Measurements from ENCODE around the gene FAM234A.
"Not testable (repeated sequence)": the region's sequence is repeated elsewhere in the genome, so short reads cannot be mapped to it uniquely, and the experiment has no call there.

FAM234A gene

DNA sequence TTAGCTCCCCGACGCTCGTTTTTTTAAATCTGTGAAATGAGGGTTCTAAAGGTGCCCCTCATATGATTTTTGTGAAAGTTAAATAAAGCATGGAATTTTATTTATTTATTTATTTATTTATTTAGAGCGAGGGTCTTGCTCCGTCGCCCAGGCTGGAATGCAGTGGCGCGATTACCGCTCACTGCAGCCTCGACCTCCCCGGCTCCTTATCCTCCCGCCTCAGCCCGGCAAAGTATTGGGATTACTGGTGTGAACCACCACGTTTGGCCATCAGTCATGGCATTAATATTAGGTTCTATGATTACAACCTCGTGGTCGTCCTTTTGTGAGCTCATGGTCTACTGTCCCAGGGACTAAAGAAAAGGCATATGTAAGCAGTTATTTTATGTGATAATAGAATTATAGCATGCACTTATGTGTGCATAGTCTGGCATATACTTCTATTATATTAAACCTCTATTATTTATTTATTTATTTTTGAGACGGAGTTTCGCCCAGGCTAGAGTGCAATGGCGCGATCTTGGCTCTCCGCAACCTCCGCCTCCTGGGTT, 4.8 kb upstream of the FAM234A start:
- peaks cover 13 to 24% of the 10 kb centered on the region in 2 donors for H3K36me3 ChIP-seq (ENCODE audit: control insufficient read depth in 1 of 2, insufficient read depth in 2 of 2, low read length in 2 of 2)
- peak overlapping the region; percentile 93 to 98 for H3K9ac ChIP-seq (ENCODE audit: low read depth in 1 of 2, low read length in 2 of 2)
- H3K27me3 ChIP-seq (ENCODE audit: control insufficient read depth in 1 of 2, insufficient read depth in 2 of 2, low read length in 2 of 2): no peaks in the 10 kb centered on the region
- H3K4me1 ChIP-seq (ENCODE audit: control insufficient read depth in 1 of 2, insufficient read depth in 2 of 2, low read length in 2 of 2): peaks cover 13 to 18% of the 10 kb centered on the region in 2 donors
- H3K9me3 ChIP-seq (ENCODE audit: control insufficient read depth in 1 of 2, low read length in 2 of 2): no peaks in the 10 kb centered on the region
- no peak overlapping the region for H3K27ac ChIP-seq (ENCODE audit: low read depth, low read length)
- peak overlapping the region; percentile 81 to 91 for H3K4me3 ChIP-seq (ENCODE audit: low read depth in 1 of 2, low read length in 2 of 2)

DNA sequence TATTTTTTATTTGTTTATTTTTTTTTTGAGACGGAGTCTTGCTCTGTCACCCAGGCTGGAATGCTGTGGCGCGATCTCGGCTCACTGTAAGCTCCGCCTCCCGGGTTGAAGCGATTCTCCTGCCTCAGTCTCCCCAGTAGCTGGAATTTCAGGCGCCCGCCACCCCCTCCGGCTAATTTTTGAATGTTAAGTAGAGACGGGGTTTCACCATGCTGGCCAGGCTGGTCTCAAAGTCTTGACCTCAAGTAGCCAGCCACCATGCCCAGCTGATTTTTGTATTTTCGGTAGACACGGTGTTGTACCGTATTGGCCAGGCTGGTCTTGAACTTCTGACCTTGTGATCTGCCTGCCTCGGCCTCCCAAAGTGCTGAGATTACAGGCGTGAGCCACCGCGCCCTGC, 4.3 kb upstream of the FAM234A start:
- not testable (repeated sequence) for H3K27ac ChIP-seq (ENCODE audit: low read depth, low read length); H3K27me3 ChIP-seq (ENCODE audit: control insufficient read depth in 1 of 2, insufficient read depth in 2 of 2, low read length in 2 of 2); H3K9me3 ChIP-seq (ENCODE audit: control insufficient read depth in 1 of 2, low read length in 2 of 2); H3K9ac ChIP-seq (ENCODE audit: low read depth in 1 of 2, low read length in 2 of 2); H3K4me3 ChIP-seq (ENCODE audit: low read depth in 1 of 2, low read length in 2 of 2)
- H3K4me1 ChIP-seq (ENCODE audit: control insufficient read depth in 1 of 2, insufficient read depth in 2 of 2, low read length in 2 of 2): peaks cover 13 to 18% of the 10 kb centered on the region in 2 donors
- peaks cover 13 to 21% of the 10 kb centered on the region in 2 donors for H3K36me3 ChIP-seq (ENCODE audit: control insufficient read depth in 1 of 2, insufficient read depth in 2 of 2, low read length in 2 of 2)

GRCh38 chr16:230949-231348, 3.7 kb upstream of the FAM234A start:
- H3K9me3 ChIP-seq (ENCODE audit: control insufficient read depth in 1 of 2, low read length in 2 of 2): no peaks in the 10 kb centered on the region
- peaks cover 10 to 16% of the 10 kb centered on the region in 2 donors for H3K36me3 ChIP-seq (ENCODE audit: control insufficient read depth in 1 of 2, insufficient read depth in 2 of 2, low read length in 2 of 2)
- H3K27me3 ChIP-seq (ENCODE audit: control insufficient read depth in 1 of 2, insufficient read depth in 2 of 2, low read length in 2 of 2): no peaks in the 10 kb centered on the region
- no peak overlapping the region for H3K4me3 ChIP-seq (ENCODE audit: low read depth in 1 of 2, low read length in 2 of 2)
- no peak overlapping the region for H3K27ac ChIP-seq (ENCODE audit: low read depth, low read length)
- no peak overlapping the region for H3K9ac ChIP-seq (ENCODE audit: low read depth in 1 of 2, low read length in 2 of 2)
- peaks cover 13 to 18% of the 10 kb centered on the region in 2 donors for H3K4me1 ChIP-seq (ENCODE audit: control insufficient read depth in 1 of 2, insufficient read depth in 2 of 2, low read length in 2 of 2)

DNA sequence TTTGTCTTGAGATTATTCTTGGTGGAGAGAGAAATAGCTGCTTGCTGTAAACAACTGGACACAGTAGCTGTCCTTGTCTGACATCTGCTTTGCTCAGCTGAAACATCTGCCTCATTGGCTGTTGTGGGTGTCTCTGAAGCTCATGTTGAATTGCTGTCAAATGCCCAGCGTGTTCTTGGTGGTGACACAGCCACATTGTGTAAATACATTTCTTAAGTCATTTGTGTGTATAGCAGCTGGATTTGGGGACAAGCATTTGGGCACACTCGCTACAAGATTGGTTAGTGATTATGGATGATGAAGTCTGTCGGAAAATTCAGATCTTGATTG, 5.3 kb downstream of the FAM234A start:
- Histone ChIP-seq H3K4me3 (ENCODE audit: low read depth in 1 of 2, low read length in 2 of 2) (no peak overlapping the region), H3K4me1 (ENCODE audit: control insufficient read depth in 1 of 2, insufficient read depth in 2 of 2, low read length in 2 of 2) (peaks cover 20 to 30% of the 10 kb centered on the region in 2 donors), H3K36me3 (ENCODE audit: control insufficient read depth in 1 of 2, insufficient read depth in 2 of 2, low read length in 2 of 2) (no peaks in the 10 kb centered on the region), H3K27ac (ENCODE audit: low read depth, low read length) (no peak overlapping the region), H3K9ac (ENCODE audit: low read depth in 1 of 2, low read length in 2 of 2) (no peak overlapping the region), H3K9me3 (ENCODE audit: control insufficient read depth in 1 of 2, low read length in 2 of 2) (no peaks in the 10 kb centered on the region), H3K27me3 (ENCODE audit: control insufficient read depth in 1 of 2, insufficient read depth in 2 of 2, low read length in 2 of 2) (no peaks in the 10 kb centered on the region)

GRCh38 chr16:240559-240958, 5.9 kb downstream of the FAM234A start:
- Histone ChIP-seq H3K9me3 (ENCODE audit: control insufficient read depth in 1 of 2, low read length in 2 of 2) (no peaks in the 10 kb centered on the region), H3K4me1 (ENCODE audit: control insufficient read depth in 1 of 2, insufficient read depth in 2 of 2, low read length in 2 of 2) (peaks cover 20 to 30% of the 10 kb centered on the region in 2 donors), H3K36me3 (ENCODE audit: control insufficient read depth in 1 of 2, insufficient read depth in 2 of 2, low read length in 2 of 2) (no peaks in the 10 kb centered on the region), H3K27me3 (ENCODE audit: control insufficient read depth in 1 of 2, insufficient read depth in 2 of 2, low read length in 2 of 2) (no peaks in the 10 kb centered on the region), H3K9ac (ENCODE audit: low read depth in 1 of 2, low read length in 2 of 2) (peak overlapping the region in 1 of 2 donors; percentile 10), H3K4me3 (ENCODE audit: low read depth in 1 of 2, low read length in 2 of 2) (no peak overlapping the region), H3K27ac (ENCODE audit: low read depth, low read length) (no peak overlapping the region)

DNA sequence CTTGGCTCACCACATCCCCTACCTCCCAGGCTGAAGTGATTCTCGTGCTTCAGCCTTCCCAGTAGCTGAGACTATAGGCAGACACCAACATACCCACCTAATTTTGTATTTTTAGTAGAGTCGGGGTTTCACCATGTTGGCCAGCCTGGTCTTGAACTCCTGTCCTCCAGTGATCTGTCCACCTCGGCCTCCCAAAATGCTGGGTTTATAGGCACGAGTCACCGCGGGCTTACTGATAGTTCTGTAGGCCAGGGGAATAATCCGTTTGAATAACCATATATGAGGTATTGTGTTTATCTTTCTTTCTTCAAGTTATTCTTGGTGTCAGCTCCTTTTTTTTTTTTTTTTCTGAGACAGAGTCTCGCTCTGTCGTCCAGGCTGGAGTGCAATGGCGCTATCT, 7.7 kb downstream of the FAM234A start:
- Histone ChIP-seq H3K27me3 (ENCODE audit: control insufficient read depth in 1 of 2, insufficient read depth in 2 of 2, low read length in 2 of 2) (no peaks in the 10 kb centered on the region), H3K9me3 (ENCODE audit: control insufficient read depth in 1 of 2, low read length in 2 of 2) (no peaks in the 10 kb centered on the region), H3K4me3 (ENCODE audit: low read depth in 1 of 2, low read length in 2 of 2) (no peak overlapping the region), H3K36me3 (ENCODE audit: control insufficient read depth in 1 of 2, insufficient read depth in 2 of 2, low read length in 2 of 2) (no peaks in the 10 kb centered on the region), H3K4me1 (ENCODE audit: control insufficient read depth in 1 of 2, insufficient read depth in 2 of 2, low read length in 2 of 2) (peaks cover 20 to 30% of the 10 kb centered on the region in 2 donors), H3K9ac (ENCODE audit: low read depth in 1 of 2, low read length in 2 of 2) (no peak overlapping the region), H3K27ac (ENCODE audit: low read depth, low read length) (no peak overlapping the region)

DNA sequence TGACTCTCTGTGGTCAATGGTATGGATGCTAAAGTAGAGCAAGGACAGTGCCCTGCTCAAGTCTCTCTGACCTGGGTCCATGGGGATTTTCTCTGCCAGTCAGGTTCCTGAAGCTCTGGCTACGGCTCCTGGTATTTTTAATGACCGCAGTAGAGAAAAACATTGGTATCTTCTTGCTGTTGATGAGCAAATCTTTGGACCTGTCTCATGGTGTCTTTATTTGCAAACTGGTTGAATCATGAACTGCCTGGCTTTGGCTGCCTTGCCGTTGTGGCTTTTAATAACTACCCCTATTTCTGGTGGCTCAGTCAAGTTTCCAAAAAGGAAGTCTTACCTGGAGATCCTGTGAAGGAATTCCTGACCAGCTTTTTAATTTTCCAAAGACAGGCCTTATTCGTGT, 8.7 kb downstream of the FAM234A start:
- H3K27me3 ChIP-seq (ENCODE audit: control insufficient read depth in 1 of 2, insufficient read depth in 2 of 2, low read length in 2 of 2): no peaks in the 10 kb centered on the region

GRCh38 chr16:245105-245504, 10.5 kb downstream of the FAM234A start:
- peaks cover 17 to 32% of the 10 kb centered on the region in 2 donors for H3K4me1 ChIP-seq (ENCODE audit: control insufficient read depth in 1 of 2, insufficient read depth in 2 of 2, low read length in 2 of 2)
- no peak overlapping the region for H3K27ac ChIP-seq (ENCODE audit: low read depth, low read length)
- no peak overlapping the region for H3K9ac ChIP-seq (ENCODE audit: low read depth in 1 of 2, low read length in 2 of 2)
- no peak overlapping the region for H3K4me3 ChIP-seq (ENCODE audit: low read depth in 1 of 2, low read length in 2 of 2)
- peaks cover under 1 to 4% of the 10 kb centered on the region in 2 donors for H3K36me3 ChIP-seq (ENCODE audit: control insufficient read depth in 1 of 2, insufficient read depth in 2 of 2, low read length in 2 of 2)
- H3K27me3 ChIP-seq (ENCODE audit: control insufficient read depth in 1 of 2, insufficient read depth in 2 of 2, low read length in 2 of 2): no peaks in the 10 kb centered on the region
- H3K9me3 ChIP-seq (ENCODE audit: control insufficient read depth in 1 of 2, low read length in 2 of 2): no peaks in the 10 kb centered on the region

More for the DNA sequence above, 8.7 kb downstream of the FAM234A start:
- Histone ChIP-seq H3K4me1 (ENCODE audit: control insufficient read depth in 1 of 2, insufficient read depth in 2 of 2, low read length in 2 of 2) (peaks cover 20 to 30% of the 10 kb centered on the region in 2 donors), H3K9me3 (ENCODE audit: control insufficient read depth in 1 of 2, low read length in 2 of 2) (no peaks in the 10 kb centered on the region), H3K9ac (ENCODE audit: low read depth in 1 of 2, low read length in 2 of 2) (no peak overlapping the region), H3K27ac (ENCODE audit: low read depth, low read length) (no peak overlapping the region), H3K36me3 (ENCODE audit: control insufficient read depth in 1 of 2, insufficient read depth in 2 of 2, low read length in 2 of 2) (no peaks in the 10 kb centered on the region), H3K4me3 (ENCODE audit: low read depth in 1 of 2, low read length in 2 of 2) (no peak overlapping the region)

DNA sequence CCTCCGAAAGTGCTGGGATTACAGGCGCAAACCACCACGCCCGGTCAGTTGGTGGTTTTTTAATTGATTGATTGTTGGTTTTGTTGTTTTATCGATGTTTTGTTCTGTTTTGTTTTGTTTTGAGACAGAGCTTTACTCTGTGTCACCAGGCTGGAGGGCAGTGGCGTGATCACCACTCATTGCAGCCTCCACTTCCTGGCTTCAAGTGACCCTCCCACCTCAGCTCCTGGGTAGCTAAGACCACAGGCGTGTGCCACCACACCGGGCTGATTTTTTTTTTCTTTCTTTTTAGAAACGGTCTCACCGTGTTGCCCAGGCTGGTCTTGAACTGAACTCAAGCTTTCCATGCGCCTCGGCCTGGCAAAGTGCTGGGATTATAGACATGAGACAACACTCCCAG, 12.4 kb downstream of the FAM234A start:
- Histone ChIP-seq H3K27me3 (ENCODE audit: control insufficient read depth in 1 of 2, insufficient read depth in 2 of 2, low read length in 2 of 2) (no peaks in the 10 kb centered on the region), H3K9ac (ENCODE audit: low read depth in 1 of 2, low read length in 2 of 2) (no peak overlapping the region), H3K36me3 (ENCODE audit: control insufficient read depth in 1 of 2, insufficient read depth in 2 of 2, low read length in 2 of 2) (peaks cover 6 to 9% of the 10 kb centered on the region in 2 donors), H3K4me3 (ENCODE audit: low read depth in 1 of 2, low read length in 2 of 2) (no peak overlapping the region), H3K27ac (ENCODE audit: low read depth, low read length) (no peak overlapping the region), H3K4me1 (ENCODE audit: control insufficient read depth in 1 of 2, insufficient read depth in 2 of 2, low read length in 2 of 2) (peaks cover 15 to 26% of the 10 kb centered on the region in 2 donors), H3K9me3 (ENCODE audit: control insufficient read depth in 1 of 2, low read length in 2 of 2) (no peaks in the 10 kb centered on the region)

GRCh38 chr16:249431-249830, 14.8 kb downstream of the FAM234A start:
- Histone ChIP-seq H3K9ac (ENCODE audit: low read depth in 1 of 2, low read length in 2 of 2) (no peak overlapping the region), H3K9me3 (ENCODE audit: control insufficient read depth in 1 of 2, low read length in 2 of 2) (no peaks in the 10 kb centered on the region), H3K4me3 (ENCODE audit: low read depth in 1 of 2, low read length in 2 of 2) (no peak overlapping the region), H3K4me1 (ENCODE audit: control insufficient read depth in 1 of 2, insufficient read depth in 2 of 2, low read length in 2 of 2) (peaks cover 28 to 30% of the 10 kb centered on the region in 2 donors), H3K27ac (ENCODE audit: low read depth, low read length) (no peak overlapping the region), H3K27me3 (ENCODE audit: control insufficient read depth in 1 of 2, insufficient read depth in 2 of 2, low read length in 2 of 2) (no peaks in the 10 kb centered on the region), H3K36me3 (ENCODE audit: control insufficient read depth in 1 of 2, insufficient read depth in 2 of 2, low read length in 2 of 2) (peaks cover 7 to 9% of the 10 kb centered on the region in 2 donors)
